ENCODE data around the gene RSPH6A.

Gene RSPH6A

GRCh38 chr19:45772130-45772840 lies 42.8 kb downstream of the RSPH6A start:
- TF ChIP-seq ZNF565 (CRISPR knock-in tag; conservative IDR thresholded peaks at IDR 0.05; ENCODE audit: low read depth) (no peak), TCF4 (CRISPR knock-in tag; IDR thresholded peaks at IDR 0.05; ENCODE audit: borderline replicate concordance) (no peak), ZC3H10 (CRISPR knock-in tag; IDR thresholded peaks at IDR 0.05) (no peak), CSRNP3 (CRISPR knock-in tag; IDR thresholded peaks at IDR 0.05) (no peak), POU6F1 (CRISPR knock-in tag; IDR thresholded peaks at IDR 0.05; ENCODE audit: borderline replicate concordance, low read depth) (no peak), PATZ1 (CRISPR knock-in tag; IDR thresholded peaks at IDR 0.05; ENCODE audit: borderline replicate concordance) (no peak), CSDC2 (CRISPR knock-in tag; IDR thresholded peaks at IDR 0.05) (no peak), ZFP3 (CRISPR knock-in tag; IDR thresholded peaks at IDR 0.05) (no peak), TOX (CRISPR knock-in tag; IDR thresholded peaks at IDR 0.05; ENCODE audit: borderline replicate concordance) (no peak), RARB (CRISPR knock-in tag; IDR thresholded peaks at IDR 0.05) (no peak), GLIS3 (CRISPR knock-in tag; IDR thresholded peaks at IDR 0.05) (no peak)

GRCh38 chr19:45771311-45771933 lies 43.7 kb downstream of the RSPH6A start:
- no peak for TF ChIP-seq ESRRG (CRISPR knock-in tag; IDR thresholded peaks at IDR 0.05)
- no peak for TF ChIP-seq CSRNP3 (CRISPR knock-in tag; IDR thresholded peaks at IDR 0.05)
- TF ChIP-seq PATZ1 (CRISPR knock-in tag; IDR thresholded peaks at IDR 0.05; ENCODE audit: borderline replicate concordance): no peak
- no peak for TF ChIP-seq POU6F1 (CRISPR knock-in tag; IDR thresholded peaks at IDR 0.05; ENCODE audit: borderline replicate concordance, low read depth)
- TF ChIP-seq GLIS3 (CRISPR knock-in tag; IDR thresholded peaks at IDR 0.05): no peak
- TF ChIP-seq RARB (CRISPR knock-in tag; IDR thresholded peaks at IDR 0.05): no peak
- TF ChIP-seq CREB5 (CRISPR knock-in tag; IDR thresholded peaks at IDR 0.05; ENCODE audit: low read depth): no peak
- no peak for TF ChIP-seq ZFP30 (CRISPR knock-in tag; IDR thresholded peaks at IDR 0.05)
- TF ChIP-seq CSDC2 (CRISPR knock-in tag; IDR thresholded peaks at IDR 0.05): no peak
- no peak for TF ChIP-seq ZNF70 (CRISPR knock-in tag; IDR thresholded peaks at IDR 0.05)
- no peak for TF ChIP-seq ZNF8 (CRISPR knock-in tag; IDR thresholded peaks at IDR 0.05)
- TF ChIP-seq TOX (CRISPR knock-in tag; IDR thresholded peaks at IDR 0.05; ENCODE audit: borderline replicate concordance): no peak
- no peak for TF ChIP-seq ZFP3 (CRISPR knock-in tag; IDR thresholded peaks at IDR 0.05)
- TF ChIP-seq OSR1 (CRISPR knock-in tag; IDR thresholded peaks at IDR 0.05): no peak
- TF ChIP-seq ZNF565 (CRISPR knock-in tag; conservative IDR thresholded peaks at IDR 0.05; ENCODE audit: low read depth): no peak
- TF ChIP-seq ISL1 (CRISPR knock-in tag; IDR thresholded peaks at IDR 0.05): no peak
- TF ChIP-seq SNAI2 (CRISPR knock-in tag; IDR thresholded peaks at IDR 0.05): no peak
- no peak for ATAC-seq

More at GRCh38 chr19:45772130-45772840, 42.8 kb downstream of the RSPH6A start:
- no peak for ATAC-seq
